Measurements from ENCODE around the gene SEMA7A. TPM values are rescaled to one million over a fixed set of nuclear protein-coding genes. Genes with fewer than 3 reads are reported as not detected.

The SEMA7A gene
- total and polyA plus RNA-seq, 2 of the 4 experiments (the other 2 are of a cell fraction) = 30.5 to 87.3 TPM

- peak overlapping the region; percentile 49; the same call in 1 of the 2 replicates for H4K91ac ChIP-seq (ENCODE audit: insufficient read depth, low read depth, low read length)
- no peak for DNase-seq
- no peak overlapping the region for H2BK15ac ChIP-seq (ENCODE audit: low read depth, low read length)
- no peak for ATAC-seq (ENCODE audit: low read depth)
- peaks cover 32% of the 10 kb centered on the region for H3K9me1 ChIP-seq (ENCODE audit: insufficient read depth, low read length)
- no peak overlapping the region; the same call in 1 of the 2 replicates for H2BK120ac ChIP-seq (ENCODE audit: low read depth, low read length)
- H4K5ac ChIP-seq (ENCODE audit: low read depth, low read length) = no peak overlapping the region
- H3K4me1 ChIP-seq (ENCODE audit: control insufficient read depth, insufficient read depth, low read length) = peaks cover 32% of the 10 kb centered on the region
- peaks cover 25 to 85% of the 10 kb centered on the region in 2 experiments for H3K79me1 ChIP-seq (ENCODE audit: low read depth in 1 of 2, low read length in 2 of 2)
- H3K23ac ChIP-seq (ENCODE audit: low read depth, low read length) = no peak overlapping the region
- CTCF ChIA-PET = interaction anchor here (0.6 kb wide), 1 partner anchor 357 kb away, joined by 3 read pairs; no protein-coding TSS in a partner anchor
- POLR2A ChIA-PET (ENCODE audit: unreplicated experiment) = no interaction called here
- dilution Hi-C loops (cut with HindIII; ENCODE audit: low sequenced_read_pairs, unreplicated experiment) (no loop called here), in situ Hi-C loops (cut with MboI; ENCODE audit: low sequenced_read_pairs) (no loop called here), intact Hi-C loops (cut with micrococcal nuclease) (no loop called here)
- peak overlapping the region; percentile 10 for H3K4ac ChIP-seq (ENCODE audit: low read depth, low read length)
- TF ChIP-seq MAZ (IDR thresholded peaks at IDR 0.05; ENCODE audit: borderline replicate concordance, low read depth, low read length) (no peak), CHD1 (IDR thresholded peaks at IDR 0.05; ENCODE audit: low read depth, low read length) (no peak), RFX5 (IDR thresholded peaks at IDR 0.05; ENCODE audit: low read depth, low read length) (no peak), RCOR1 (IDR thresholded peaks at IDR 0.05; ENCODE audit: insufficient replicate concordance, low read length) (no peak), FOS (IDR thresholded peaks at IDR 0.05; ENCODE audit: low read depth, low read length) (no peak), NFE2L2 (IDR thresholded peaks at IDR 0.05; ENCODE audit: low read depth, low read length) (no peak), RAD21 (IDR thresholded peaks at IDR 0.05; ENCODE audit: low read length) (no peak), MXI1 (IDR thresholded peaks at IDR 0.05; ENCODE audit: borderline replicate concordance, low read depth, low read length) (no peak), BHLHE40 (IDR thresholded peaks at IDR 0.05; ENCODE audit: low read depth, low read length) (no peak), POLR2A (IDR thresholded peaks at IDR 0.05; ENCODE audit: low read depth, low read length) (no peak), CEBPB (IDR thresholded peaks at IDR 0.05; ENCODE audit: low read depth, low read length) (no peak), MAFK (IDR thresholded peaks at IDR 0.05; ENCODE audit: low read depth, low read length) (no peak)
- TF ChIP-seq, protein P1, sequence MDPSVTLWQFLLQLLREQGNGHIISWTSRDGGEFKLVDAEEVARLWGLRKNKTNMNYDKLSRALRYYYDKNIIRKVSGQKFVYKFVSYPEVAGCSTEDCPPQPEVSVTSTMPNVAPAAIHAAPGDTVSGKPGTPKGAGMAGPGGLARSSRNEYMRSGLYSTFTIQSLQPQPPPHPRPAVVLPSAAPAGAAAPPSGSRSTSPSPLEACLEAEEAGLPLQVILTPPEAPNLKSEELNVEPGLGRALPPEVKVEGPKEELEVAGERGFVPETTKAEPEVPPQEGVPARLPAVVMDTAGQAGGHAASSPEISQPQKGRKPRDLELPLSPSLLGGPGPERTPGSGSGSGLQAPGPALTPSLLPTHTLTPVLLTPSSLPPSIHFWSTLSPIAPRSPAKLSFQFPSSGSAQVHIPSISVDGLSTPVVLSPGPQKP (IDR thresholded peaks at IDR 0.05; ENCODE audit: borderline replicate concordance, low read depth, low read length) = no peak
- TF ChIP-seq, protein P2, sequence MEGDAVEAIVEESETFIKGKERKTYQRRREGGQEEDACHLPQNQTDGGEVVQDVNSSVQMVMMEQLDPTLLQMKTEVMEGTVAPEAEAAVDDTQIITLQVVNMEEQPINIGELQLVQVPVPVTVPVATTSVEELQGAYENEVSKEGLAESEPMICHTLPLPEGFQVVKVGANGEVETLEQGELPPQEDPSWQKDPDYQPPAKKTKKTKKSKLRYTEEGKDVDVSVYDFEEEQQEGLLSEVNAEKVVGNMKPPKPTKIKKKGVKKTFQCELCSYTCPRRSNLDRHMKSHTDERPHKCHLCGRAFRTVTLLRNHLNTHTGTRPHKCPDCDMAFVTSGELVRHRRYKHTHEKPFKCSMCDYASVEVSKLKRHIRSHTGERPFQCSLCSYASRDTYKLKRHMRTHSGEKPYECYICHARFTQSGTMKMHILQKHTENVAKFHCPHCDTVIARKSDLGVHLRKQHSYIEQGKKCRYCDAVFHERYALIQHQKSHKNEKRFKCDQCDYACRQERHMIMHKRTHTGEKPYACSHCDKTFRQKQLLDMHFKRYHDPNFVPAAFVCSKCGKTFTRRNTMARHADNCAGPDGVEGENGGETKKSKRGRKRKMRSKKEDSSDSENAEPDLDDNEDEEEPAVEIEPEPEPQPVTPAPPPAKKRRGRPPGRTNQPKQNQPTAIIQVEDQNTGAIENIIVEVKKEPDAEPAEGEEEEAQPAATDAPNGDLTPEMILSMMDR (conservative IDR thresholded peaks at IDR 0.05; ENCODE audit: low read depth, low read length) = no peak
- TF ChIP-seq, protein P3, sequence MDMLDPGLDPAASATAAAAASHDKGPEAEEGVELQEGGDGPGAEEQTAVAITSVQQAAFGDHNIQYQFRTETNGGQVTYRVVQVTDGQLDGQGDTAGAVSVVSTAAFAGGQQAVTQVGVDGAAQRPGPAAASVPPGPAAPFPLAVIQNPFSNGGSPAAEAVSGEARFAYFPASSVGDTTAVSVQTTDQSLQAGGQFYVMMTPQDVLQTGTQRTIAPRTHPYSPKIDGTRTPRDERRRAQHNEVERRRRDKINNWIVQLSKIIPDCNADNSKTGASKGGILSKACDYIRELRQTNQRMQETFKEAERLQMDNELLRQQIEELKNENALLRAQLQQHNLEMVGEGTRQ (IDR thresholded peaks at IDR 0.05; ENCODE audit: low read depth, low read length) = no peak
- WGBS, 2 experiments (ENCODE audit: extremely low coverage in 2 of 2, insufficient read length in 1 of 2) = 100% methylated on average over 2 of the region's 9 CpGs; no CpG with 5 or more reads in 1 of the 2 experiments
- no peak overlapping the region for H2BK20ac ChIP-seq (ENCODE audit: low read depth, low read length)
- no TSS peak for BruUV-seq (replicated peaks)
- H2AK9ac ChIP-seq (replicated peaks; ENCODE audit: low read depth, low read length, poor library complexity) = peak overlapping the region; percentile 73
- H3K14ac ChIP-seq (replicated peaks; ENCODE audit: low read depth, low read length) = 0 out of 2 replicates have a peak overlapping the region, but pooled peaks have one; percentile 31
- H3K9ac ChIP-seq (ENCODE audit: low read depth, low read length) = no peak overlapping the region
- H4K8ac ChIP-seq (ENCODE audit: low read depth in 2 of 2, low read length in 2 of 2) = peak overlapping the region; percentile 26 to 35; a peak in 3 of 4 replicates
- H2BK5ac ChIP-seq (ENCODE audit: low read depth, low read length, poor library complexity, severe bottlenecking) = peak overlapping the region; percentile 48
- H3K4me2 ChIP-seq (ENCODE audit: low read depth, low read length) = no peak overlapping the region
- H2AK5ac ChIP-seq (ENCODE audit: low read depth, low read length) = peak overlapping the region; percentile 70
- no peak overlapping the region for H3K4me3 ChIP-seq (ENCODE audit: insufficient read depth, low read depth, low read length)
- no peak overlapping the region; the same call in 1 of the 2 replicates for H3K27ac ChIP-seq (ENCODE audit: insufficient read depth, low read length)
- H4K20me1 ChIP-seq (ENCODE audit: insufficient read depth, low read length) = no peaks in the 10 kb centered on the region; the same call in 1 of the 2 replicates
- no peaks in the 10 kb centered on the region for H3K9me3 ChIP-seq (ENCODE audit: control insufficient read depth, insufficient read depth, low read length)
- H2AFZ ChIP-seq (replicated peaks; ENCODE audit: low read length, poor library complexity) = peak overlapping the region; percentile 51
- H3K56ac ChIP-seq (ENCODE audit: extremely low read depth, insufficient read depth, low read length) = no peak overlapping the region
- H3K27me3 ChIP-seq (ENCODE audit: control insufficient read depth, insufficient read depth, low read length) = no peaks in the 10 kb centered on the region
- no peak overlapping the region for H3K18ac ChIP-seq (ENCODE audit: low read depth, low read length)
- peaks cover 7% of the 10 kb centered on the region for H3K36me3 ChIP-seq (ENCODE audit: control insufficient read depth, insufficient read depth, low read length)
Observed at GRCh38 chr15:74417670-74418069, 16.1 kb downstream of the SEMA7A start.
